Mesothelial cell of epicardium (in vitro differentiated cells): ENCODE results near the gene MIDN. TPM values are rescaled to one million over a fixed set of nuclear protein-coding genes. Genes with fewer than 3 reads are reported as not detected.
A peak's percentile ranks its signal among the peaks of the same experiment; 100 is the strongest.

ENCODE experiments used
- DNase-seq, 2 experiments: peaks; one replicate each; pipeline ENCODE4 v3.0.0; 2021; ENCODE audit warnings: low spot score in 2 of 2; ENCODE audit not compliant: unreplicated experiment in 2 of 2
- H3K27ac Mint-ChIP-seq: 2 replicates; pipeline ENCODE4 v1.8.0; 2021; ENCODE audit warnings: mixed read lengths
- H3K27me3 Mint-ChIP-seq: 2 replicates; pipeline ENCODE4 v1.8.0; 2021; ENCODE audit warnings: low read depth, mixed read lengths
- H3K36me3 Mint-ChIP-seq: 2 replicates; pipeline ENCODE4 v1.8.0; 2021; ENCODE audit warnings: mixed read lengths
- H3K4me1 Mint-ChIP-seq: 2 replicates; pipeline ENCODE4 v1.8.0; 2021; ENCODE audit warnings: mixed read lengths
- H3K4me3 Mint-ChIP-seq: 2 replicates; pipeline ENCODE4 v1.8.0; 2021; ENCODE audit warnings: mild to moderate bottlenecking, moderate library complexity, mixed read lengths
- H3K9me3 Mint-ChIP-seq: 2 replicates; pipeline ENCODE4 v1.8.0; 2021; ENCODE audit warnings: mixed read lengths
- CTCF ChIP-seq: fragments of 200-600 bp; sonication (generic); IDR thresholded peaks from one replicate; pipeline ENCODE4 v1.5.0; 2021; ENCODE audit warnings: antibody characterized with exemption; ENCODE audit not compliant: unreplicated experiment
- total RNA-seq: library from RNA; stranded (reverse); gene quantifications from 3 replicates; pipeline ENCODE4 v1.2.1, GENCODE V29; 2021

Gene MIDN
- total RNA-seq, 1 donor from 2014 or later, result 177 TPM

GRCh38 chr19:1214862-1215731, 33.3 kb upstream of the MIDN start:
- DNase-seq, result peak in 1 of 2 experiments; percentile 19
- no peak overlapping the region for H3K27ac Mint-ChIP-seq

GRCh38 chr19:1216756-1217155, 31.6 kb upstream of the MIDN start:
- Mint-ChIP-seq H3K36me3 (peaks cover 7% of the 10 kb centered on the region), H3K4me1 (peaks cover 11% of the 10 kb centered on the region), H3K4me3 (no peak overlapping the region), H3K9me3 (no peaks in the 10 kb centered on the region), H3K27ac (no peak overlapping the region), H3K27me3 (no peaks in the 10 kb centered on the region)
- TF ChIP-seq CTCF, result no peak
- no peak for DNase-seq

More at GRCh38 chr19:1214862-1215731, 33.3 kb upstream of the MIDN start:
- Mint-ChIP-seq H3K9me3 (no peaks in the 10 kb centered on the region), H3K4me1 (peaks cover 19% of the 10 kb centered on the region), H3K4me3 (no peak overlapping the region), H3K36me3 (peaks cover 7% of the 10 kb centered on the region), H3K27me3 (no peaks in the 10 kb centered on the region)
- no peak for TF ChIP-seq CTCF

- Mint-ChIP-seq H3K9me3 (no peaks in the 10 kb centered on the region), H3K27me3 (no peaks in the 10 kb centered on the region), H3K4me3 (no peak overlapping the region), H3K27ac (peak overlapping the region; percentile 25), H3K4me1 (peaks cover 11% of the 10 kb centered on the region), H3K36me3 (peaks cover 7% of the 10 kb centered on the region)
- DNase-seq, result no peak
- TF ChIP-seq CTCF, result no peak
Observed at GRCh38 chr19:1217366-1217765, 31.0 kb upstream of the MIDN start.

GRCh38 chr19:1218751-1219567, 29.4 kb upstream of the MIDN start:
- Mint-ChIP-seq H3K36me3 (no peaks in the 10 kb centered on the region), H3K27me3 (no peaks in the 10 kb centered on the region), H3K27ac (no peak overlapping the region), H3K4me1 (peaks cover 4% of the 10 kb centered on the region), H3K9me3 (no peaks in the 10 kb centered on the region), H3K4me3 (no peak overlapping the region)
- DNase-seq, result no peak
- TF ChIP-seq CTCF, result no peak

DNA sequence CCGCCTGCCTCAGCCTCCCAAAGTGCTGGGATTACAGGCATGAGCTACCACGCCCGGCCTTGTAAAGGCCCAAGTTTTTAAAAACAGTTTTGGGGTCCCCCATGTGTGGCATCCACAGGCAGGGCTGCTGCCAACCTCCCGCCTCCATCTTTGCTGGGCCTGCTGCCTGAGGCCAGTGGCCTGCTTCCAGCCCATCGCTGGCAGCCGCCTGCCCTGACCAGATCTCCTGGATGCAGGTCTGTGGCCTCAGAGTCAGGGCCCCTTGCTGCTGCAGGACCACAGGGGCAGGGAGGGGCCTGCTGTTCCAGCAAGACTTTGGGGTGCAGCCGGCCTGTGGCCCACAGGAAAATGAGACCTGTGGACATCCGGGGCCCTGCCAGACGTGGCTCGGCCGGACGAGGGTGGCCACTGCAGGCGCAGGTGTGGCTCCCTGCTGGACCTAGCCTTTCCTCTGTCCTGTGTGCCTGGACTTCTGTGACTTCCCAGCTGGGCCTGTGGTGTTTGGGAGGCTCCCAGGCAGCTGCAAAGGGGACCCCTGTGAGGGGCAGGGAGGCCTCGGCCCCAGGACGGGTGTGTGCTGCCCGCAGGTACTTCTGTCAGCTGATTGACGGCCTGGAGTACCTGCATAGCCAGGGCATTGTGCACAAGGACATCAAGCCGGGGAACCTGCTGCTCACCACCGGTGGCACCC, 28.5 kb upstream of the MIDN start:
- Mint-ChIP-seq H3K4me3 (no peak overlapping the region), H3K36me3 (no peaks in the 10 kb centered on the region), H3K27me3 (no peaks in the 10 kb centered on the region), H3K27ac (no peak overlapping the region), H3K9me3 (no peaks in the 10 kb centered on the region), H3K4me1 (peaks cover 2% of the 10 kb centered on the region)
- TF ChIP-seq CTCF, result no peak
- no peak for DNase-seq
